HG03521 (cell line): ENCODE measurements around the gene CBLL1.
A peak's percentile ranks its signal among the peaks of the same experiment; 100 is the strongest.

Experiments used
- ATAC-seq: cut with Tn5 transposase; IDR thresholded peaks from one replicate; pipeline ENCODE4 v1.9.1; 2021; ENCODE audit warnings: mild to moderate bottlenecking, moderate library complexity; ENCODE audit not compliant: unreplicated experiment

Gene CBLL1, protein sequence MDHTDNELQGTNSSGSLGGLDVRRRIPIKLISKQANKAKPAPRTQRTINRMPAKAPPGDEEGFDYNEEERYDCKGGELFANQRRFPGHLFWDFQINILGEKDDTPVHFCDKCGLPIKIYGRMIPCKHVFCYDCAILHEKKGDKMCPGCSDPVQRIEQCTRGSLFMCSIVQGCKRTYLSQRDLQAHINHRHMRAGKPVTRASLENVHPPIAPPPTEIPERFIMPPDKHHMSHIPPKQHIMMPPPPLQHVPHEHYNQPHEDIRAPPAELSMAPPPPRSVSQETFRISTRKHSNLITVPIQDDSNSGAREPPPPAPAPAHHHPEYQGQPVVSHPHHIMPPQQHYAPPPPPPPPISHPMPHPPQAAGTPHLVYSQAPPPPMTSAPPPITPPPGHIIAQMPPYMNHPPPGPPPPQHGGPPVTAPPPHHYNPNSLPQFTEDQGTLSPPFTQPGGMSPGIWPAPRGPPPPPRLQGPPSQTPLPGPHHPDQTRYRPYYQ

DNA sequence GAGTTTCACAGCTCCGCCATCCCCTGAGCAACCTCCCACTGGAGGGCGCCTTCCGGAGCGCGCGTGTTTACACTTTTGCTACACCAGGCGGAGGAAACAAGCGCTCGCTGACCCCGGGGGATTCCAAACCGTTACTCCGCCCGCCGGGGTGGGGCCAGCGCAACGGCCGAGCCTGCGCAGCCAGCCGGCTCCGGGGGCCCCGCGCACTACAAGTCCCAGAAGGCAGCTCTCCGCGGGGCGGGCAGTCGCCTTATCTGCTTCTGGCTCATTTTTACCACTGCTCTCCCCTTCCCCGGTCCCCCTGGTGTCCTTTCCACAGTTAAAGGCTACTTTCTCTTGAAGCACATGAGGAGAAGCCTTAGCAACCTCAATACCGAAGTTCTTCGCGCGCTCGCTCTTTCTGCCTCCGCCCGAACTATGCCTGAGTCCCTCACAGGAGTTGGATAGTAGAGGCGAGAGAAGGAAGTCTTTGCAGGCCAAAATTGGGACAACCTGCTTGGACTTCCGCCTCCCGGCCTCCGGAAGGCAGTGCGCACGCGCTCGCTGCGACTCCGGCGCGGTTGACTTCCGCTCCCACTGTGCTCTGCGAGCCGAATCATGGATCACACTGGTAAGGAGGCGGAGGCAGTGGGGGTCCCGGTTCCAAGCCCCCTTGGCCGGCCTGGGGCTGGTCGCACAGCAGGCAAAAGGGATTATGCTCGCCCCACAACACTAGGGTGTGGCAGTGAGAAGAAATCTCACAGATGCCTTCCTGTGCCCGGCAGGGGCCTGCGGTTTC is at the start of gene CBLL1:
TSS of gene CBLL1 (plus strand) at position 576 of the 778 bp plus-strand sequence. CDS start at position 598, 22 bp downstream.
- peak; percentile 88 for ATAC-seq

DNA sequence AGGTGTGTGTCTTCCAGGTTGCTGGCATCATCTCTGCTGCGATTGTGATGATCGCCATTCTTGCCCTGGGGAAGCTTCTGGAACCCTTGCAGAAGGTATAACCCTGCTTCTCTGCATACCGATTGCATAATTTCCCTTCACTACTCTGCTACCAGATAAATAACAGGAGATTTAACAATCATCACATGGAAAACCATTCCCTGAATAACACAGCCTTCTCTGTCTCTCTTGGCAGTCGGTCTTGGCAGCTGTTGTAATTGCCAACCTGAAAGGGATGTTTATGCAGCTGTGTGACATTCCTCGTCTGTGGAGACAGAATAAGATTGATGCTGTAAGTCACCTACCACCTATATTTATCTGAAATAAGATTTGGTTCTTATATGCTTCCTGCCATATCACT is 49.6 kb upstream of the CBLL1 start:
- ATAC-seq: no peak

DNA sequence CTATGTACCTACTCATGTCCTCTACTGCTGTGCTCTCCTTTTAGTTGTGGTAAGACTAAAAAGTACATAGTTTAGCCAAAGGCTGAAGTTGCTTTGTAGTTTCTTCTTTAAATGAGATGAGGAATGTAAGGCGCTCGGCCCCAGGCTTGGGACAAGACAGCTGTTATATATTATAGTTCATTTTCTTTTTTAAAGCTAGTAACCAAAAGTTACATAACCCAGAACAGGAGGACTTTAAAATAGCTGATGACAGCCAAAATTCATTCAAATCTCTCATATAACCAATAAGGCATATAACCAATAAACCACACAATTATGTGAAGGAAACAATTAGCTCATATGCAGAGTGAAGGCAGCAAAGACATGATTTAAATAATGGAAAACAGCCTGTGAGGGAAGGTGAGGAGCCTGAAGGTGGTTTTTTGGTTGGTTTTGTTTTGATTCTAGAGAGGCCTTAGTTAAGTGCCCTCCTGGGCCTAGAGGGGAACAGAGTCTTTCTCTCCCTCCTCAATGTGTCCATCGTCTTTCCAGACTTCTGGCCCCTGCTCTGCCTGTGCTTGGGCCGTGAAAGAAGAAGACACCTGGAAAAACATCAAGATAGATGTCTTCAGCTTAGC is 47.5 kb upstream of the CBLL1 start:
- no peak for ATAC-seq

GRCh38 chr7:107697321-107698049 is 46.5 kb upstream of the CBLL1 start:
- no peak for ATAC-seq

- no peak for ATAC-seq
Measured at GRCh38 chr7:107700570-107700969, 43.4 kb upstream of the CBLL1 start.

DNA sequence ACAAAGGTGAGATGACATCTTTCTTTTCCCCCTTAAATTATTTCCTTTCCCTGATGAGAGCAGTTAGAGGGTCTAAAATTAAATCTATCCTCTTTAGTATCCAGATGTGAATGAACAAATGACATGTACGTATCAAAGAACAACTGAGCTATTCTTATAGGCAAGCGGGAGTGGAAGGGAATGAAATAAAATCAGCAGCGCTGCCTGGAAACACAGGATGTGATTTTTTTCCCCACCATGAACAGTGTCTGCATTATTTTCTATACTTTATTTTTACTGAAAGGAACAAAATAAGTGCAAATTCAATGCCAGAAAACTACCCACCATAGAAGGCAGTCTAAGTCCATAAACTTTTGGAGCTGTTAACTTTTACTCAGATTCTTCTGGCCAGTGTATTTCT is 42.8 kb upstream of the CBLL1 start:
- no peak for ATAC-seq

DNA sequence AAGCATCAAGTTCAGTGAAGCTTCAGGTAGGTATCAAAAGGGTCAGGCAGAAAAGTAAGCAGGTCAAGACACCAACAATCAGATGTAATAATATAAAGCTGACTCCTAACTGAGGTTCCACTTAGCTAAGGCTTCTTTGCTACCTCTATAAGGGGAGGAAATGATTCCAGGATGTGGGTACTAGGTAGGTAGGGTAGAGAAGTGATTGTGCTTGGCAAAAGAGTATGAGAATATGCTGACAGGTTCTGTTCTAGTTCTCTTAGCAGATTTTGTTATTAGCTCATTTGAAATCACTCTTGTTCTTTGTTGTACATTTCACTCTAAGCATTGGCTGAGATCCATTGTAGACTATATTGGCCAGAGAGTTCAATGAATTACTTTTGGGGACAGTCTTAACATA is 40.7 kb upstream of the CBLL1 start:
- ATAC-seq: no peak

DNA sequence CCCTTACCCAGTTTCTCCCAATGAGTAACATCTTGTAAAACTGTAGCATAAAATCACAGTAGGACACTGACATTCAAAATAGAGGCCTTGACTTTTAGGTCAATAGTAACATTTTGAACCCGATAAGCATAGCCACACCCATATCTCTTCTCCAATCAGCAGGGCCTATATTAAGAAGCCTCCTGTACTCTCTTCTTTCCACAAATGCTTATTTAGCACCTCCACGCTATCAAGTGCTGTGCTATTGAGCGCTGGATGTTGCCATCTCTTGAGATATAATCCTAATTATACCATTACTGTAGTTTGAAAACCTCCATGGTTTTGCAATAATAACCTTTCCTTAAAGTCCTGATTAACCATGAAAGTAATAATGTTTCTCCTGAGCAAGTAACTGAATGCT is 40.1 kb upstream of the CBLL1 start:
- ATAC-seq: no peak

GRCh38 chr7:107708956-107709355 is 35.0 kb upstream of the CBLL1 start:
- ATAC-seq: no peak

- ATAC-seq: no peak
Measured at GRCh38 chr7:107711301-107711700, 32.6 kb upstream of the CBLL1 start.

DNA sequence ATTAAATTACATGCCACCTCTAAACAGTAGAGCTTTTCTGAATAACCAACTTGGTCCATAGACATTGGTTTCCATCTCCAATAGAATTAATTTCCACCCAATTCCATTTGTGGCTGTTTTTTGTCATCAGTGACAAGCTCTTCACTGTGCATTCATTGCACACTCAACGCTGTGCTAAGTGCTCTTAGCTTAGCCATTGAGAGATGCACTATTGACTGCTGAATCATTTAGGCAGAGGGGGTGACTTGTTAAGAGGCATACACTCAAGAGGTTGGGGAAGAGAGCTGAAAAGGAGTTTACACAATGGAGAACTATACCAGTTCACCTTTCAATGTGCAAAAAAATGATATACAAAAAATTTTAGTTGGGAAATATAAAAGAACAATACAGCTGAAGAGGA is 31.9 kb upstream of the CBLL1 start:
- no peak for ATAC-seq

DNA sequence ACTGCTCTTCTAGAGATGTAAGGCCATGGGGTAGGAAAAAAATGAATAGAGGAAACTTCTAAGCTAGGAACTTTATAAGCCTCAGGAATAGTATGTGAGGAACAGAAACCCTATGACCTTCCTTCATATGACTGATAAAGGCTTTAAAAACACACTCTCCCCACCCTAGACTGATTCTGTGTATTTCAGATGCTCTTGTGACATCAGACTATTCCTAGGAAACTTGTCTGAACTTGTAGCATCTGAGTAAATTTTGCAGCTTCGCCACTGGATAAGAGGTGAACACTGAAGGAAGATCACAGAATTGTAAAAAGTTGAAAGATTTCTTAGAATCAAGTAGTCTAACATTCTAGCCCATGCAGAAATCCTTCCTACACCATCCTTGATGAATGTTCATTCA is 31.0 kb upstream of the CBLL1 start:
- no peak for ATAC-seq

- ATAC-seq: no peak
Measured at GRCh38 chr7:107715531-107715930, 28.4 kb upstream of the CBLL1 start.

DNA sequence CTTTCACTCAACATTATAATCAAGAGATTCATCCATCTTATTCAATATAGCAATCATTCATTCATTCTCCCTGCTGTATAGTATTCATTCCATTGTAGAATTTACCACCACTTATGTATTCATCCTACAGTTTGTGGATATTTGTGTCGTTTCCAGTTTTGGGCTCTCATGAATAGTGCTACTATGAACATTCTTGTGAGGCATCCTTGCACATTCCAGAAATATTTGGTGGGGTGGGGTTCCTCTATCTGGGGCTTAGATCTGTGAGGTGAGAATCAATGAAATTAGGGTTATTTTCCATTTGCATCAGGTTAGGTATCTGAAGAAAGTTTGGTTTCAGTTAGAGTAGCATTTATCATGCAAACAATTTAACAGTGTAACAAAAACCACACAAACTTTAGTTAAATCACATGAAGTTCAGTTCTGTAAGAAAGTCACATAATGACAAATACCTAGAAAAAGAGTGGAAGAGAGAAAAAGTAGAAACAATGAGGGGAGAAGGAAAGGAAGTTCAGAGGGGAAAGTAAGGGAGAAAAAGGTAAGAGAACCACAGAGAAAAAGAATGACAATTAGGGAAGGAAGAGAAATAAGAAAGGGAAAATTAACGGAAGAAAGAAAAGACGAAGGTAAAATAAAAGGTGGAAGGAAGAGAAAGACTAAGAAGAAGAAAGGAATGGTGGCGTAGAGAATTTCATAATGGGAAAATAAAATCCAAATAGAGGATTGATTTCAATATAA is 25.3 kb upstream of the CBLL1 start:
- ATAC-seq: no peak

- no peak for ATAC-seq
Measured at GRCh38 chr7:107721286-107721685, 22.7 kb upstream of the CBLL1 start.

DNA sequence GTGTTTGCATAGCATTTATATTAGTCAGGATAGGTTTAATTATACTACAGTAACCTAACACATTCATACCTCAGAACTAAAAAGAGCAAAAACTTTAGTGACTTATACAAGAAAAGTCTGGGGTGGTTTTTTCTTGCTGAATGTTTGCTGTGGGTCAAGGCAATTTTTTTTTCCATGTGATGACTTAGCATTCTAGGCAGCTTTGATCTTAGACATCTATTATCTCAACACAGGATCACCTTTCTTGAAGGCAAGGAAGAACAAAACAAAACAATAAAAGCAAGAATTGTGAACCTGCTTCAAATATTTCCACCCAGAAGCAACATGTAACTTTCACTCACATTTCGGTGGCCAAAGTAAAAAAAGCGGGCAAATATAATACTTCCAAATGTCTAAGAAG is 20.7 kb upstream of the CBLL1 start:
- no peak for ATAC-seq

GRCh38 chr7:107725138-107725740 is 18.7 kb upstream of the CBLL1 start:
- no peak for ATAC-seq

GRCh38 chr7:107726356-107727130 is 17.4 kb upstream of the CBLL1 start:
- ATAC-seq: no peak

- ATAC-seq: no peak
Measured at GRCh38 chr7:107728276-107728675, 15.7 kb upstream of the CBLL1 start.
